HG02588 (cell line): Measurements from ENCODE around the gene SNAI1.

ENCODE experiments used
- ATAC-seq: cut with Tn5 transposase; IDR thresholded peaks from one replicate; pipeline ENCODE4 v1.9.1; 2021; ENCODE audit warnings: mild to moderate bottlenecking, moderate library complexity; ENCODE audit not compliant: unreplicated experiment

The SNAI1 gene

DNA sequence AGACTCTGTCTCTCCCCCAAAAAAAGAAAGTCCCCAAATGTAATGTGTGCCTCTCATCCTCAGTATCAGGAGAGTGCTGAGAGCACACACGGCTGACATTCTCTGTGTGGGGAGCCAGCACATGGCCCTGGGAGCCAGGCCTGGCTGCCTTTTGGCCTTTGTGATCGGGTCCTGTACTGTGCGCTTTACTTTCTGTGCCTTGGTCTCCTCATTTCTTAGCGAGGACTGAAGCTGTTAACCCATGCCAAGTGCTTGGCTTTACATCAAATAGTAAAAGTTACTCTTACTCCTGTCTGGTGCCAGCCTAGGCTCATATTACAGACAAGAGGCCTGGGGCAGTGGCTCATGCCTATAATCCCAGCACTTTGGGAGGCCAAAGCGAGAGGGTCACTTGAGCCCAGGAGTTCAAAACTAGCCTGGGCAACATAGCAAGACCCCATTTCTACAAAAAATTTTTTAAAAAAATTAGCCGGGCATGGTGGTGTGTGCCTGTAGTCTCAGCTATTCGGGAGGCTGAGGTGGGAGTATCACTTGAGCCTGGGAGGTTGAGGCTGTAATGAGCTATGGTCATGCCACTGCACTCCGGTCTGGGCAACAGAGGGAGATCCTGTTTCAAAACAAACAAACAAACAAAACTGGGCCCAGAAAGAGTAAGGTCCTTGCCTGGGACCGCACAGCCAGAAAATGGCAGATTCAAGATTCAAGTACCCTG, 50.3 kb downstream of the SNAI1 start:
- ATAC-seq, result no peak

DNA sequence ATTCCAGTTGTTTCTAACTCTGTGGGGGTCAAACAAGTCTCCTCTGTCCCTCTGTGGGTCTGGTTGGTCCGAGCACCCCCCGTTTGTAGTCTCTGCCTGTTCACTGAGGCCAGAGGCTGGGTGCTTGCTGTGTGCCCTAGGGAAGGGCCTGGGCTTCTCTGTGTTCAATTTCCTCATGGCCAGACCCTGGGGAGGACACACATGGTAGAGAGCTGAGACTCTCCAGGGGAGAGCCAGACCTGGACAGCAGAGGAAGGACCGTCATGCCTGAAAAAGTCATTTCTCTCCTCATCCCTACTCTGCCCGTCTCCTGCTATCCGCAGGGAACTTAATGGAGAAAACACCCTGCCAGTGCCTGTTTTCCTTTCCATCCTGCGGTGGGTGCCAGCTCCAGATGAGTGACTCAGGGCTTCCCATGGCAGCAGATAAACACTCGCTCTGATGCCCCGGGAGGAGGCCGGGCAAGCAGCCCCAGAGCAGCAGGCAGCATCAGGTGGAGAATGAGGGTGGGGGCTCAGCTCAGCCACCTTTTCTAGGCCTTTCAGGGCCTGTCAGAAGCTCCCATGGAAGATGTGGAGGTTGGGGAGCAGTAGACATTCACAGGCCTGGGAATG, 51.9 kb downstream of the SNAI1 start:
- no peak for ATAC-seq

DNA sequence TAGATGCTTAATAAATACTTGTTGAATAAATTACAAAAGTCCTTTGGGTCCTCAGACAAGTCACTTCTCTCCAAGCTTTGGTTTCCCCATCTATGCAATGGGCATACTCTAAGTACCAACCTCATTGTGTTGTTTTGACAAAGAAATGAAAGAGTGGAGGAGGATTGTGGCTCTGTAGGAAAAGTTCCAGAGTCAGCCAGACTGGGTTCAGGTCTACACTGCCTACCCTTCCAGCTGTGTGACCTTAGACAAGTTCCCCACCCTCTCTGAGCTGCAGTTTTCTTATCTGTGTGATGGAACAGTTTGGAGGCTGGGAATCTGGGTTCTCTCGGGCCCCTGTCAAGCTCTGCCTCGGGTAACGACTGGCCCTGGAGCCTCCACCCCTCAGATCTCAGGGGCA, 53.9 kb downstream of the SNAI1 start:
- ATAC-seq, result no peak

DNA sequence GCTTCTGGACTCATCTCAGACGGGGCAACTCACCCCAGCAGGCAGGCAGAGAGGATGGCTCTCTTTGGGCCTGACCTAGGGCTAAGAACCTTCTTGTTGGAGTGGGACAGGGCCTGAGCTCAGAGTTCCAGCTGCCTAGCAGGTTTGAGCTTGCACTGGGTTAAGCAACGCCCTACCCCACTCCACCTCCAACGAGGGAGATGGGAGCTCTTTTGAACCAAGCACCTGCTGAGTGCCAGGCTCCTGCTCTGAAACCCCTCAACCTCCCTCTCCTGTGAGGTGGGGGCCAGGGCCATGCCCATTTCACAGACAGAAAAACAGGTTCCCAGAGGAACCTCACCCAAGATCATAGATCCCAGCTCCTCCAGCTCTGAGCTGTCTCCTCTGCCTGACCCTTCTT, 54.3 kb downstream of the SNAI1 start:
- no peak for ATAC-seq

DNA sequence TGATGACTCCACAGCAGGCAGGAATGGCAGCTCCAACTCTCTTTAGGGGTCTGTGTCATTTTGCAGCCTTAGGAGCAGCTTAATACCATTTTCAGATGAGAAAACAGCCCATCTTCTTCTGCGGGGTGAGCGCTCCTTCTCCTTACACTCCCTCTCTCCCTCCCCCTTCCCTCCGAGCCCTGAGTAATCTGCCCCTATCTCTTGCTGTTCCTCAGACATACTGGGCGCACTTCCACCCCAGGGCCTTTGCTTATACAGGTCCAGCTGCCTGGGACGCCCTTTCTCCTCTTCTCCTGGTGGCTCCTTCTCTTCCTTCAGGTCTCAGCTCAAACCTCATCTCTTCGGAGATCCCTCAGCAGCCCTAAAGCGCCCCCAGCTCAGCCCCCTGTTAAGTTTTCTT, 54.8 kb downstream of the SNAI1 start:
- no peak for ATAC-seq

DNA sequence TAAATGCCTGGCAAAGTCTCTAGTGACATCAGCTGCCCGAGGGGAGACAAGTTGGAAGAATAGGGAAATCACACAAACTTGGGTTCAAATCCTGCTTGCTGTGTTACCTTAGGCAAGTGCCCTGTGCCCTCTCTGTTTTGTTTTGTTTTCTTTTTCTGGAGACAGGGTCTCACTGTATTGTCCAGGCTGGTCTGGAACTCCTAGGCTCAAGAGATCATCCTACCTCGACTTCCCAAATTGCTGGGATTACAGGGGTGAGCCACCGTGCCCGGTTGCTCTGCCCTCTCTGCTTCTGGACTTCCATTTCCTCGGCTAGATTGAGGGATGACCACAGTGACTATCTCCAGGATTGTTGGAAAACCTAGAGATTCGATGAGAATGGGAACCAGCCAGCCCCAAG, 55.4 kb downstream of the SNAI1 start:
- ATAC-seq, result no peak
